Measurements from ENCODE around the gene PAM16.

The PAM16 gene

DNA sequence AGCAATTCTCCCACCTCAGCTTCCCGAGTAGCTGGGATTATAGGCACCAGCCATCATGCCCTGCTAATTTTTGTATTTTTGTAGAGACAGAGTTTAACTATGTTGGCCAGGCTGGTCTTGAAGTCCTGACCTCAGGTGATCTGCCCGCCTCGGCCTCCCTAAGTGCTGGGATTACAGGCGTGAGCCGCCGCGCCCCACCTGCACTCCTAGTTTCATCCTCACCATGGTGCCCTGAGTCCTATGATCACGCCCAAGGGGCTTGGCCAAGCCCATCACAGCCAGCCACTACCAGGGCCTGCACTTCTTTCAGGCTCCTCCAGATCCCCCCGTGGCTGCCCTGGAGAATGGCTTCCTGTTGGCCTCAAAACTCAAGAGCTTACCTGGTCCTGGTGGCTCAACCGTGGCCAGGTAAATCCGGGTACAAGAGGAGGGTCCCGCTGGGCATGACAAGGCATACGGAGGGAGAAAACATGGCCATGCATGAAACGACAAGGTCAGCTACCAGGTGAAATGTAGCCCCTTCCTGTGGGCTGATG, 57.9 kb downstream of the PAM16 start:
- DNase-seq: no peak

DNA sequence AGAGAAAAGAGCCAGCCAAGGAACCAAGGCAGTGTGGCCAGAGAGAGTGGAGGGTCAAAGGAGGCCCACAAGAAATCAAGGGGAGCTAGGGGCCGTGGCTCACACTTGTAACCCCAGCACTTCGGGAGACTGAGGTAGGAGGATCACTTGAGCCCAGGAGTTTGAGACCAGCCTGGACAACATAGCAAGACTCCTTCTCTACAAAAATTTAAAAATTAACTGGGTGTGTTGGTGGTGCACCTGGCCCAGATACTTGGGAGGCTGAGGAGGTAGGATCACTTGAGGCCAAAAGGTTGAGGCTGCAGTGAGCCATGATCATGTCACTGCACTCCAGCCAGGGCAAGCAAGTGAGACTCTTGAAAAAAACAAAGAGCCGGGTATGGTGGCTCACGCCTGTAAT, 59.4 kb downstream of the PAM16 start:
- no peak for DNase-seq
